Endodermal cell (in vitro differentiated cells): ENCODE measurements around the gene COG5. TPM values are rescaled to one million over a fixed set of nuclear protein-coding genes. Genes with fewer than 3 reads are reported as not detected.

Source experiments
- DNase-seq: peaks from one replicate; pipeline ENCODE4 v3.0.0-alpha.2; 2017
- H3K27ac ChIP-seq: 2 replicates; pipeline ENCODE4 v1.5.1; 2013; ENCODE audit warnings: mild to moderate bottlenecking, low read depth, low read length, moderate library complexity
- H3K27me3 ChIP-seq: 2 replicates; pipeline ENCODE4 v1.6.1; 2013; ENCODE audit warnings: mild to moderate bottlenecking, low read length, moderate library complexity; ENCODE audit not compliant: insufficient read depth, control insufficient read depth, poor library complexity, severe bottlenecking
- H3K36me3 ChIP-seq: 2 replicates; pipeline ENCODE4 v1.7.0; 2013; ENCODE audit warnings: mild to moderate bottlenecking, low read length, moderate library complexity; ENCODE audit not compliant: control insufficient read depth, insufficient read depth
- H3K4me1 ChIP-seq: one replicate; pipeline ENCODE4 v1.7.0; 2013; ENCODE audit warnings: low read length; ENCODE audit not compliant: control insufficient read depth, insufficient read depth
- H3K4me3 ChIP-seq: 2 replicates; pipeline ENCODE4 v1.5.1; 2013; ENCODE audit warnings: mild to moderate bottlenecking, low read length, moderate library complexity
- H3K9ac ChIP-seq: 2 replicates; pipeline ENCODE4 v1.6.1; 2013; ENCODE audit warnings: mild to moderate bottlenecking, low read length, moderate library complexity; ENCODE audit not compliant: poor library complexity, severe bottlenecking; ENCODE audit errors: extremely low read depth
- H3K9me3 ChIP-seq: 2 replicates; pipeline ENCODE4 v1.6.1; 2013; ENCODE audit warnings: mild to moderate bottlenecking, low read length, moderate library complexity; ENCODE audit not compliant: control insufficient read depth
- H3K27ac Mint-ChIP-seq: 2 replicates; pipeline ENCODE4 v1.8.0; 2020; ENCODE audit warnings: mixed read lengths
- H3K27me3 Mint-ChIP-seq: 2 replicates; pipeline ENCODE4 v1.8.0; 2021; ENCODE audit warnings: mild to moderate bottlenecking, mixed read lengths; ENCODE audit not compliant: insufficient read depth
- H3K36me3 Mint-ChIP-seq: 2 replicates; pipeline ENCODE4 v1.8.0; 2020; ENCODE audit warnings: low read depth, mixed read lengths
- H3K4me1 Mint-ChIP-seq: 2 replicates; pipeline ENCODE4 v1.8.0; 2020; ENCODE audit warnings: mixed read lengths
- H3K4me3 Mint-ChIP-seq: 2 replicates; pipeline ENCODE4 v1.8.0; 2020; ENCODE audit warnings: mild to moderate bottlenecking, moderate library complexity, mixed read lengths
- H3K9me3 Mint-ChIP-seq: 2 replicates; pipeline ENCODE4 v1.8.0; 2020; ENCODE audit warnings: mild to moderate bottlenecking, mixed read lengths
- WGBS, 2 experiments: methylation state at CpG; one replicate each; pipeline versions ENCODE4 v1.1.5 to v1.1.7; 2013; ENCODE audit warnings: missing lambda C conversion rate in 2 of 2, mixed read lengths in 1 of 2; ENCODE audit not compliant: insufficient coverage in 1 of 2, insufficient read length in 1 of 2; 5-methylcytosine and 5-hydroxymethylcytosine counted together
- total RNA-seq, 2 donors: library from RNA; stranded (reverse); fragmentation: NEBNext Ultra II Directional in 1 of 2; extraction: Animal tissue kit (Norgen Biotek cat#: 25700) in 1 of 2; gene quantifications; 2 replicates in 1 of 2; 3 replicates in 1 of 2; pipeline ENCODE4 v1.2.1, GENCODE V29; 2021
- TF ChIP-seq, protein P1 (sequence below): fragments of 200-600 bp; sonication (generic); conservative IDR thresholded peaks from 2 replicates; pipeline ENCODE4 v1.5.0; 2021; ENCODE audit warnings: antibody characterized with exemption, mild to moderate bottlenecking

COG5 gene
- total RNA-seq, 2 donors from 2014 or later = 25.5 to 34.7 TPM

DNA sequence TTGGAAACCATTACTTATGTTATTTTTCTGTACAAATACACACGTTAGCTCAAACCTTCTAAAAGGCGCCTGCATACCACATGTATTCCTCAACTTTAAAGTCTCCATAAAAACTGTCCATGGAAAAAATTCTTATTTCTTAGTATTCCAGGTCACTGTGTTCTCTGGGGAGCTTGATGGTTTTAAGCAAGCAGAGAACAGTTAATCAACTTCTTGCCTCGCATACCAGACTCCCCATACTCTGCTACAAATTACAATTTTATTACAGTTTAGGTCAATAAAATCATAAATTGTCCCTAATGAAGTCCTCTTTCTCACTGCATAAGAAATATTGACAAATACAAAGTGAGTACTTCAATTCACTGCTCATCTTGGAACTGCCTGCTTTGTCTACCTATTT, 170.9 kb downstream of the COG5 start:
- Mint-ChIP-seq H3K4me1 (peaks cover 40% of the 10 kb centered on the region), H3K9me3 (no peaks in the 10 kb centered on the region), H3K27me3 (no peaks in the 10 kb centered on the region), H3K36me3 (peaks cover 2% of the 10 kb centered on the region), H3K27ac (no peak overlapping the region), H3K4me3 (no peak overlapping the region)
- DNase-seq = no peak
- Histone ChIP-seq H3K27ac (no peak overlapping the region), H3K4me3 (no peak overlapping the region), H3K9ac (no peak overlapping the region), H3K4me1 (peaks cover 14% of the 10 kb centered on the region), H3K36me3 (no peaks in the 10 kb centered on the region), H3K9me3 (no peaks in the 10 kb centered on the region), H3K27me3 (no peaks in the 10 kb centered on the region)
- TF ChIP-seq, protein P1, sequence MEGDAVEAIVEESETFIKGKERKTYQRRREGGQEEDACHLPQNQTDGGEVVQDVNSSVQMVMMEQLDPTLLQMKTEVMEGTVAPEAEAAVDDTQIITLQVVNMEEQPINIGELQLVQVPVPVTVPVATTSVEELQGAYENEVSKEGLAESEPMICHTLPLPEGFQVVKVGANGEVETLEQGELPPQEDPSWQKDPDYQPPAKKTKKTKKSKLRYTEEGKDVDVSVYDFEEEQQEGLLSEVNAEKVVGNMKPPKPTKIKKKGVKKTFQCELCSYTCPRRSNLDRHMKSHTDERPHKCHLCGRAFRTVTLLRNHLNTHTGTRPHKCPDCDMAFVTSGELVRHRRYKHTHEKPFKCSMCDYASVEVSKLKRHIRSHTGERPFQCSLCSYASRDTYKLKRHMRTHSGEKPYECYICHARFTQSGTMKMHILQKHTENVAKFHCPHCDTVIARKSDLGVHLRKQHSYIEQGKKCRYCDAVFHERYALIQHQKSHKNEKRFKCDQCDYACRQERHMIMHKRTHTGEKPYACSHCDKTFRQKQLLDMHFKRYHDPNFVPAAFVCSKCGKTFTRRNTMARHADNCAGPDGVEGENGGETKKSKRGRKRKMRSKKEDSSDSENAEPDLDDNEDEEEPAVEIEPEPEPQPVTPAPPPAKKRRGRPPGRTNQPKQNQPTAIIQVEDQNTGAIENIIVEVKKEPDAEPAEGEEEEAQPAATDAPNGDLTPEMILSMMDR = no peak
- WGBS, 2 experiments = 95 to 100% methylated on average over 2 to 3 of the region's 3 CpGs

DNA sequence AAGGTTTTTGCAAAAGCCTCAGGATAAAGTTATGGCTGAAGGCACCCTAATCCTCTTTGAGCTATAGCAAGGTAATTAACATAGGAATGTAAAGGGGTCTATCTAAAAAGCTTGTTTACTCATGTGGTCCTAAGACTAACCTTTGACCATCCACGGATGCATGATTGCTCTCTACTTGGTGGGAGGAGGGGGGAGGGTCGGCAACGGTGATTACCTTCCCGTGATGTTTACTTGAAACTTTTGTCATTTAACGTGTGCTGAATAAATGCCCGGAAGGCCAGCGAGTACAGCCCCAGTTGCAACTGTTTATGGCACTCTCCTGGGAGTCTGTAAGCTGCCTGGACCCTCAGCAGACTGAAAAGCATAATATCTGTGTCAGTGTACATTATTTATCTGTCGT, 172.8 kb downstream of the COG5 start:
- no peaks in the 10 kb centered on the region for H3K9me3 ChIP-seq
- no peak for DNase-seq
- Mint-ChIP-seq H3K4me1 (peaks cover 52% of the 10 kb centered on the region), H3K27me3 (no peaks in the 10 kb centered on the region), H3K4me3 (peak overlapping the region; percentile 45), H3K36me3 (peaks cover 2% of the 10 kb centered on the region), H3K9me3 (no peaks in the 10 kb centered on the region), H3K27ac (peak overlapping the region; percentile 81)
- no peaks in the 10 kb centered on the region for H3K27me3 ChIP-seq
- 14 to 21% methylated on average over 3 to 8 of the region's 8 CpGs for WGBS, 2 experiments
- peak overlapping the region; percentile 72 for H3K4me3 ChIP-seq
- no peak overlapping the region for H3K9ac ChIP-seq
- H3K4me1 ChIP-seq = peaks cover 12% of the 10 kb centered on the region
- TF ChIP-seq, protein P1 = no peak
- H3K36me3 ChIP-seq = no peaks in the 10 kb centered on the region
- no peak overlapping the region for H3K27ac ChIP-seq

DNA sequence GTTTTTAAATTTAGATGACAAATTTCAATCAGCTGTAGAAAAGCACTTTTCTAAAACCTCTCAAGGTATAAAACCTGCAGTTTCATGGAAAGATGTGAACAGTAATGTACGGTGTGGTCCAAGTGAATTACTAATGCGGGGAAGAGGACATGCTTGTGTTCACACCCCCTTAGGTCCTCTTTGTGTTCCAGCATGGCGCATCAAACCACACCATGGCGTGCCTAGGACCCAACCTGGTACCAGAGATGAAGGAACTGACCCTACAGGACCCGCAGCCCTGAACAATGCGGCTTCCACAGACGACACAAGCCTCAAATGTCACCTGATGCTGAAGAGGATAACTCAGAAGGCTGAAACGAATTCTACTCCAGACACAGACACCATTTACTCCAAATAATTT, 175.1 kb downstream of the COG5 start:
- Histone ChIP-seq H3K4me1 (peaks cover 12% of the 10 kb centered on the region), H3K27ac (no peak overlapping the region), H3K27me3 (no peaks in the 10 kb centered on the region), H3K4me3 (no peak overlapping the region), H3K9me3 (peaks cover 15% of the 10 kb centered on the region), H3K9ac (no peak overlapping the region), H3K36me3 (no peaks in the 10 kb centered on the region)
- peaks cover 56% of the 10 kb centered on the region for H3K4me1 Mint-ChIP-seq
- 94 to 97% methylated on average over 6 to 8 of the region's 8 CpGs for WGBS, 2 experiments
- H3K27ac Mint-ChIP-seq = no peak overlapping the region
- peaks cover 8% of the 10 kb centered on the region for H3K9me3 Mint-ChIP-seq
- no peak overlapping the region for H3K4me3 Mint-ChIP-seq
- peaks cover 7% of the 10 kb centered on the region for H3K36me3 Mint-ChIP-seq
- TF ChIP-seq, protein P1 = no peak
- no peak for DNase-seq
- H3K27me3 Mint-ChIP-seq = no peaks in the 10 kb centered on the region
